GM12878 (cell line): Measurements from ENCODE around the gene OPN3. TPM values are rescaled to one million over a fixed set of nuclear protein-coding genes. Genes with fewer than 3 reads are reported as not detected.

Source experiments
- ATAC-seq: fragments of 200-7000 bp; cut with Tn5 transposase; 3 replicates; pipeline ENCODE4 v1.9.1; 2020; ENCODE audit warnings: mild to moderate bottlenecking, moderate library complexity
- BruUV-seq: library from RNA; stranded (reverse); fragments of 400-500 nt; replicated peaks from 2 replicates; lab custom pipeline; 2021; lab: Mats Ljungman, UMichigan
- CTCF ChIA-PET: fragments of 300-600 bp; sonication (Branson Sonifier 250); formaldehyde crosslinking; extraction: SDS; loops from one replicate; lab custom pipeline; 2021; ENCODE audit warnings: inconsistent platforms; lab: Yijun Ruan, JAX
- POLR2A ChIA-PET: fragments of 350-600 bp; formaldehyde crosslinking; extraction: SDS; loops from one replicate; lab custom pipeline; 2021; ENCODE audit warnings: inconsistent platforms; lab: Charles Lee
- RAD21 ChIA-PET: fragments of 300-600 bp; sonication (Branson Sonifier 250); formaldehyde crosslinking; loops from one replicate; lab custom pipeline; 2023; ENCODE audit warnings: antibody characterized with exemption; ENCODE audit not compliant: unreplicated experiment; lab: Charles Lee
- SMC1A ChIA-PET: fragments of 300-600 bp; sonication (Branson Sonifier 250); formaldehyde crosslinking; loops from one replicate; lab custom pipeline; 2023; ENCODE audit not compliant: unreplicated experiment, uncharacterized antibody; lab: Charles Lee
- DNase-seq: peaks from one replicate; pipeline ENCODE4 v3.0.0-alpha.2; 2011; ENCODE audit warnings: low read depth, low spot score
- FAIRE-seq: peaks from 3 replicates; lab custom pipeline; 2011; peaks lifted over from hg19 to GRCh38; lab: Jason Lieb, UNC
- H2AFZ ChIP-seq: 2 replicates; pipeline ENCODE4 v1.6.0; 2011; ENCODE audit warnings: low read depth, low read length, control low read depth; ENCODE audit not compliant: control insufficient read depth
- H3K27ac ChIP-seq: 2 replicates; pipeline ENCODE4 v1.5.1; 2011; ENCODE audit warnings: control low read depth; ENCODE audit not compliant: control insufficient read depth, insufficient read depth
- H3K27me3 ChIP-seq, 2 experiments: replicated peaks in 1 of 2; 2 replicates each; pipeline versions ENCODE4 v1.6.0 to v1.6.1; 2011; ENCODE audit warnings: low read length in 1 of 2; ENCODE audit not compliant: control insufficient read depth in 2 of 2, insufficient read depth in 2 of 2
- H3K36me3 ChIP-seq, 2 experiments: 2 replicates each; pipeline ENCODE4 v1.5.1; 2011; ENCODE audit warnings: low read length in 1 of 2; ENCODE audit not compliant: control insufficient read depth in 2 of 2, insufficient read depth in 2 of 2
- H3K4me1 ChIP-seq: 2 replicates; pipeline ENCODE4 v1.6.1; 2011; ENCODE audit warnings: mild to moderate bottlenecking, low read length, moderate library complexity, mixed read lengths; ENCODE audit not compliant: control insufficient read depth, insufficient read depth
- H3K4me2 ChIP-seq: 2 replicates; pipeline ENCODE4 v1.6.0; 2011; ENCODE audit warnings: control low read depth; ENCODE audit not compliant: control insufficient read depth, insufficient read depth
- H3K4me3 ChIP-seq: fragments of 200-600 bp; sonication (generic); 2 replicates; pipeline ENCODE4 v1.5.1; 2016
- H3K79me2 ChIP-seq: 2 replicates; pipeline ENCODE4 v1.6.0; 2011; ENCODE audit warnings: low read length; ENCODE audit not compliant: control insufficient read depth, insufficient read depth
- H3K9ac ChIP-seq: 2 replicates; pipeline ENCODE4 v1.8.0; 2011; ENCODE audit warnings: low read length, control low read depth, mixed read lengths; ENCODE audit not compliant: control insufficient read depth, insufficient read depth
- H3K9me3 ChIP-seq: replicated peaks from 3 replicates; pipeline ENCODE4 v1.5.1; 2011; ENCODE audit warnings: mild to moderate bottlenecking, low read length; ENCODE audit not compliant: control insufficient read depth, insufficient read depth
- H4K20me1 ChIP-seq: 2 replicates; pipeline ENCODE4 v1.6.0; 2011; ENCODE audit not compliant: control insufficient read depth, insufficient read depth
- ATF3 ChIP-seq: IDR thresholded peaks from 2 replicates; pipeline ENCODE4 v1.6.1; 2011; ENCODE audit warnings: low read depth, mild to moderate bottlenecking, low read length, moderate library complexity, borderline replicate concordance; ENCODE audit errors: extremely low read depth
- BMI1 ChIP-seq: fragments of 450-650 bp; IDR thresholded peaks from 2 replicates; pipeline ENCODE4 v1.6.1; 2016; ENCODE audit warnings: mild to moderate bottlenecking, moderate library complexity, borderline replicate concordance
- FOXK2 ChIP-seq: fragments of 450-650 bp; IDR thresholded peaks from 2 replicates; pipeline ENCODE4 v1.6.1; 2017; ENCODE audit warnings: mild to moderate bottlenecking, moderate library complexity
- IRF4 ChIP-seq: IDR thresholded peaks from 2 replicates; pipeline ENCODE4 v1.6.1; 2011; ENCODE audit warnings: low read depth, low read length
- NRF1 ChIP-seq: conservative IDR thresholded peaks from 2 replicates; pipeline ENCODE4 v1.6.1; 2011; ENCODE audit warnings: mild to moderate bottlenecking, low read depth, low read length, improper control_type of control experiment
- PBX3 ChIP-seq: IDR thresholded peaks from 2 replicates; pipeline ENCODE4 v1.6.1; 2011; ENCODE audit warnings: mild to moderate bottlenecking, low read depth, low read length, moderate library complexity; ENCODE audit not compliant: insufficient replicate concordance
- POLR2A ChIP-seq: IDR thresholded peaks from 2 replicates; pipeline ENCODE4 v1.6.1; 2011; ENCODE audit warnings: low read depth, mild to moderate bottlenecking, low read length
- SMAD5 ChIP-seq: IDR thresholded peaks from 2 replicates; pipeline ENCODE4 v1.6.1; 2016; ENCODE audit warnings: antibody characterized with exemption, low read depth
- SREBF2 ChIP-seq: IDR thresholded peaks from 2 replicates; pipeline ENCODE4 v1.6.1; 2012; ENCODE audit warnings: mild to moderate bottlenecking, low read length
- STAT1 ChIP-seq: fragments of 450-650 bp; conservative IDR thresholded peaks from 2 replicates; pipeline ENCODE4 v1.6.1; 2014; ENCODE audit warnings: antibody characterized with exemption, mild to moderate bottlenecking
- TAF1 ChIP-seq: IDR thresholded peaks from 2 replicates; pipeline ENCODE4 v1.6.1; 2011; ENCODE audit warnings: mild to moderate bottlenecking, low read depth, low read length, borderline replicate concordance
- TCF3 ChIP-seq: IDR thresholded peaks from 2 replicates; pipeline ENCODE4 v1.6.1; 2012; ENCODE audit warnings: low read depth, mild to moderate bottlenecking, low read length, borderline replicate concordance; ENCODE audit not compliant: insufficient read depth
- ZNF384 ChIP-seq: IDR thresholded peaks from 2 replicates; pipeline ENCODE4 v1.6.1; 2012; ENCODE audit warnings: low read depth, mild to moderate bottlenecking, low read length, improper control_type of control experiment, borderline replicate concordance
- ZNF622 ChIP-seq: fragments of 450-650 bp; IDR thresholded peaks from 2 replicates; pipeline ENCODE4 v1.6.1; 2017; ENCODE audit warnings: mild to moderate bottlenecking, inconsistent platforms
- ZZZ3 ChIP-seq: IDR thresholded peaks from 2 replicates; pipeline ENCODE4 v1.6.1; 2011; ENCODE audit warnings: low read depth; ENCODE audit not compliant: control insufficient read depth, insufficient read length
- WGBS: methylation state at CpG from one replicate; pipeline ENCODE4 v1.1.6; 2016; ENCODE audit warnings: low lambda C conversion rate; ENCODE audit not compliant: insufficient replicate concordance, insufficient coverage; ENCODE audit errors: missing lambda C conversion rate; 5-methylcytosine and 5-hydroxymethylcytosine counted together
- in situ Hi-C: fragments of 300-500 bp; cut with MboI; formaldehyde crosslinking; loops from 9 replicates; pipeline ENCODE4 v1.14.3; 2018; ENCODE audit warnings: mixed read lengths
- intact Hi-C: fragments of 100-400 bp; cut with micrococcal nuclease; formaldehyde crosslinking; loops from one replicate; pipeline ENCODE4 v1.14.2; 2022; ENCODE audit not compliant: unreplicated experiment
- polyA plus RNA-seq, 11 experiments: library from polyadenylated mRNA; depleted of rRNA in 4 of 11; unstranded in 6 of 11; stranded (reverse) in 5 of 11; fragments of >200 nt; fragmentation: Nextera tagmentation in 4 of 11; fragmentation: Illumina TruSeq in 1 of 11; extraction: Ambion mirVana in 4 of 11; extraction: Trizol in 1 of 11; gene quantifications; 1 replicate in 1 of 11; 2 replicates in 10 of 11; pipeline versions ENCODE4 v1.2.1 to v1.2.3, GENCODE V29; 2011 to 2016; ENCODE audit warnings: inconsistent platforms in 2 of 11, missing spikeins in 2 of 11, low read depth in 1 of 11
- total RNA-seq, 4 experiments: library from RNA; depleted of rRNA in 3 of 4; stranded (reverse); fragments of >200 nt in 3 of 4; fragmentation: Illumina TruSeq in 1 of 4; extraction: Trizol in 1 of 4; gene quantifications; 2 replicates each; pipeline versions ENCODE4 v1.2.1 to v1.2.3, GENCODE V29; 2013 to 2021

Gene OPN3
- total and polyA plus RNA-seq, 10 of the 15 experiments (the other 5 are each of a cell fraction or from before 2014, with no cell fraction given), result 0.26 to 12.2 (median 7.4) TPM

GRCh38 chr1:241615043-241615974 is 24.9 kb downstream of the OPN3 start (continued):
- TF ChIP-seq PBX3, result no peak
- no peak for TF ChIP-seq SMAD5
- no peak for TF ChIP-seq POLR2A
- no peak for TF ChIP-seq ATF3
- TF ChIP-seq ZZZ3, result no peak
- TF ChIP-seq, all 136 proteins: peak for 0

GRCh38 chr1:241614572-241614971 is 25.6 kb downstream of the OPN3 start:
- 91% methylated on average over 4 of the region's 4 CpGs for WGBS
- POLR2A ChIA-PET, result no interaction called here
- no peak overlapping the region for H2AFZ ChIP-seq
- no peaks in the 10 kb centered on the region for H3K36me3 ChIP-seq
- CTCF ChIA-PET, result no interaction called here
- DNase-seq, result no peak
- TF ChIP-seq ZNF622 (no peak), FOXK2 (no peak), NRF1 (no peak), SREBF2 (no peak), ZNF384 (no peak), TAF1 (no peak), STAT1 (no peak), BMI1 (no peak), IRF4 (no peak), TCF3 (no peak)
- ATAC-seq, result no peak
- RAD21 ChIA-PET, result no interaction called here
- H3K79me2 ChIP-seq, result no peaks in the 10 kb centered on the region
- no peak for FAIRE-seq
- H4K20me1 ChIP-seq, result no peaks in the 10 kb centered on the region
- H3K27me3 ChIP-seq, result no peaks in the 10 kb centered on the region
- no peaks in the 10 kb centered on the region for H3K9me3 ChIP-seq
- H3K27ac ChIP-seq, result no peak overlapping the region
- H3K4me3 ChIP-seq, result no peak overlapping the region
- no peak overlapping the region for H3K4me2 ChIP-seq
- BruUV-seq, result no TSS peak
- SMC1A ChIA-PET, result interaction anchor here (1.2 to 1.3 kb wide), 2 partner anchors 65 to 82 kb away, joined by 3 read pairs; partner anchors contain the start of gene KMO
- H3K9ac ChIP-seq, result no peak overlapping the region
- intact Hi-C loops (loop anchor here (5.0 to 10.0 kb wide), 4 partner anchors 82 to 880 kb away; partner anchors contain the start of genes KMO and MAP1LC3C), in situ Hi-C loops (loop anchor here (5.0 to 10.0 kb wide), 2 partner anchors 228 to 380 kb away; partner anchors contain the start of gene MAP1LC3C)
- H3K4me1 ChIP-seq, result no peaks in the 10 kb centered on the region
